ENCODE results near the gene KLHL17.
A peak's percentile ranks its signal among the peaks of the same experiment; 100 is the strongest.

The KLHL17 gene

DNA sequence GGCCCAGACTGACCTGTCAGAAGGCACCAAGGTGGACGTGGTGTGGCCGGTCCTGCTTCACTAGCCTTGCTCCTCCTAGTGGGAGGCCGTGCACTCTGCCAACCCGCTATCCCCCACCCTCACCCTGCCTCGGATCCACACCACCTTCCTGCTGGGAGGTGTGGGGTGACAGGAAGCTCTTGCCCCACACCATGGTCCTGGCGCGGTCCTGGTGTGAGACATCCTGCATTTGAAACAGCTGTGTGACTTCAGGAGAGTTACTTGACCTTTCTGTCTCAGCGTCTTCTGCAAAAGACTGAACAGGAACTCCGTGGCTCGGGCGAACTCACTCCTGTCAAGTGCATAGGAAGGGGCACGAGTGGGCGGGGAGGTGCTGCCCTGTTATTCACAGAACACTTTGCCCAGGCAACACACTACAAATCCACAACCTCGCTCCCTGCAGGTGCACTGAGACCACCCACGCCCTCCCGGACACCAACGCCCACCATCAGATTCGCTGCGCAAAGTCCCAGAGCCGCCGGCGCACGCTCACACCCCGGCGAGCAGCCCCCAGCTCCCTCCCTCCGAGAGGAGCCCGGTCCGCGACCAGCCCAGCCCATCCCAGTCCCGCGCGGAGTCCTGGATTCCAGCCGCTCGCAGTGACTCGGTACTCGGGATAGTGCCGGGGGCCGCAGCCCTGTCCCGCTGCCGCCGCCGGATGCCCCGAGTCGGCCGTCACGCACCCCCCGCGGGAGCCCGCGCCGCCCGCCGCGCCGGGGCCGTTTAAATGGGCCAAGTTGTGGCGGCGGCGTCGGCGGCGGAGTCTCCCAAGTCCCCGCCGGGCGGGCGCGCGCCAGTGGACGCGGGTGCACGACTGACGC, 37.0 kb upstream of the KLHL17 start, which contains the start of gene SAMD11:
SAMD11 (plus strand) TSS at position 793 of the 860 bp plus-strand sequence. CDS start 509 bp downstream, outside the sequence.
- DNase-seq = peak; percentile 68

DNA sequence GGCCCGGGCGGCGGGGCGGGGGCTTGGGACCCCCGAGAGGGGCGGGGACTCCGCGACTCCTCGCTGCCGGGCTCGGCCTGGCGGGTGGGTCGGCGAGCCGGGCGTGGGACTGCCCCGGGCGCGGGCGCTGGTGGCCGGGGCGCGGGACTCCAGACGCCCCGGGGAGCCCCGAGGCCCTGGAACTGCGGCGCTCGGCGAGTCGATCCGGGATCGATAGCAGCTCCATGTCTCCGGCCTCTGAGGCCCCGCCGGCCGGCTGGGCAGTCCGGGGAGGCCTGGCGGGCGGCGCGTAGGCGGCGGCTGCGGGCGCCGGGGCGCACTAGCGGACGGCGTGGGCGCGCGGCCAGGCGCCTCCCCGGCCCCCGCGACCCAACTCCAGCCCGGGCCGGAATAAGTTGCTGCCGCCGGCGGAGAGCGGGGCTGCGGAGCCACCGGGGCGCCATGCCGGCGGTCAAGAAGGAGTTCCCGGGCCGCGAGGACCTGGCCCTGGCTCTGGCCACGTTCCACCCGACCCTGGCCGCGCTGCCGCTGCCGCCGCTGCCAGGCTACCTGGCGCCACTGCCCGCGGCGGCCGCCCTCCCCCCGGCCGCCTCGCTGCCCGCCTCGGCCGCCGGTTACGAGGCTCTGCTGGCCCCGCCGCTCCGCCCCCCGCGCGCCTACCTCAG, 36.3 kb upstream of the KLHL17 start:
- no peak for DNase-seq

DNA sequence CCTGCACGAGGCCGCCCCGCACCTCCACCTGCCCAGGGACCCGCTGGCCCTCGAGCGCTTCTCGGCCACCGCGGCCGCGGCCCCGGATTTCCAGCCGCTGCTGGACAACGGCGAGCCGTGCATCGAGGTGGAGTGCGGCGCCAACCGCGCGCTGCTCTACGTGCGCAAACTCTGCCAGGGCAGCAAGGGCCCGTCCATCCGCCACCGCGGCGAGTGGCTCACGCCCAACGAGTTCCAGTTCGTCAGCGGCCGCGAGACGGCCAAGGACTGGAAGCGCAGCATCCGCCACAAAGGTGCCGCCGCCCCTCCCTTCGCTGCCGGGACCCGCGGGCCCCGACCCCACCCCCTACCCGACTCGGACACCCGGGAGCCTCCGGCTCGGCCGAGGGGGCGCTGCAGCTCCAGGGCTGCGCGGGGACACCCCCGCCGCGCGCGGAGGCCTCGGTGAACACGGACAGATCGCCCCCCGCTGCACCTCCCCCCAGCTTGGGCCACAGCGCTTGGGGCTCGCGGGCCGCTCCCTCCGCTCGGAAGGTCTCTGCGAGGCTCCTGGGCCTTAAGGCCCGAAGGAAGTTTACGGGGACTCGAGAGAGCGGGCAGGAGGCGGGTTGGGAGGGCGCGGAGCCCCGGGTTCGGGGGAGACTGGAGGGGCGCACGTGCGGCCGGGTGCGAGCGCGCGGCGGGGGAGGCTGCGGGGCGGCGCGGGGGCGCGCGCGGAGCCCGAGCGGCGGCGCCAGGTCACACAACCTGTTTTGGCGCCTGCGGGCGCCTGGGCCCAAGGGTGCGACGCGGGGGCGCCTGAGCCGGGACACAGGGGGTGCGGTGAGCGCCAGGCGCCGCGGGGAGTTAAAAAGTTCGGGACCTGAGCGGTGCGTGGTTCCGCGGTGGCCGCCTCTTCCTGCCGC, 35.5 kb upstream of the KLHL17 start:
- DNase-seq = no peak

DNA sequence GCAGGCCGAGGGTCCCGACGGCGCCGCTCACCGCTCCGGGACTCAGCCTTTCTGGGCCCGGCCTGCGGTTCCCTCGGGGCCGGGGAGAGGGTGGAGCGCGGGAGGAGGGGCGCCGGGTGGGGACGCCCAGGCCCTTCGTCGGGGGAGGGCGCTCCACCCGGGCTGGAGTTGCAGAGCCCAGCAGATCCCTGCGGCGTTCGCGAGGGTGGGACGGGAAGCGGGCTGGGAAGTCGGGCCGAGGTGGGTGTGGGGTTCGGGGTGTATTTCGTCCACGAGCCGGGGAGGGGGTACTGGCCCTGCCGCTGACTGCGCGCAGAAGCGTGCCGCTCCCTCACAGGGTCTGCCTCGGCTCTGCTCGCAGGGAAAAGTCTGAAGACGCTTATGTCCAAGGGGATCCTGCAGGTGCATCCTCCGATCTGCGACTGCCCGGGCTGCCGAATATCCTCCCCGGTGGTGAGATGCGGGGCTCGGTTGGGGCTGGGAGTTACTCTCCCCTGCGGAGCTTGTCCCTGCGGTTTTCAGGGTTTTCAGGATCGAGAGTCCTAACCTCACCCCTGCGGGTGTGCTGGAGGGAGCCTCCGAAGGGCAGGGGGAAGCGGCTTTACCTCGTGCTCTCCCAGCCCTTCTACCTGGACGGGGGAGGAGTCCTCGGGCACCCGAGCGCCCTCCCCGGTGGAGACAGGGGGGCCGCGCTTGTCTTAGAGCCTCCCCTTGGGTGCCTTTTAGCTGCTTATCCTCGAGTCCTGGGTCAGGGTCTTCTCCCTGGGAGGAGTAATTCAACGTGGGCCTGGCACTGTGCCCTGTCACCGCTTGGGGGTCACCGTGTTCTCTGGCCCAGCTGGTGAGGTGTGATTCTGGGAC, 34.6 kb upstream of the KLHL17 start:
- no peak for DNase-seq

DNA sequence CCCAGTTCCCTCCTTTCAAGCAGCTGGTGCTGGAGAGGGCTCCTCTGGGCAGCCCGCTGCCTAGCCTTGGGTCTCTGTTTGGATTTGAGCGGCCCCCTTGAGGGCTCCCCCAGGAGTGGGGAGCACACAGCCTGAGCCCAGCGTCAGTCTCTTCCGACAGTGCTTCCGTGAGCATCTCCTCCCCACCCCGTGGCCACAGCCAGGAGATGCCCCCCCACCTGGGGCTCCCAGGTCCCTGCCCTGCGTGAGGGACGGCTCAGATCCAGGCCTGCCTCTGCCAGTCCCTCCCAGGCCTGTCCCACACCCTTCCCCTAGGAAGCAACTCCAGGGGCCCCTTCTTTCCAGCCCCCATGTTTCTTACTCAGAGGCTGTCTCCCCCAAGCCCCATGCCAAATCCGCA, 33.1 kb upstream of the KLHL17 start:
- no peak for DNase-seq

DNA sequence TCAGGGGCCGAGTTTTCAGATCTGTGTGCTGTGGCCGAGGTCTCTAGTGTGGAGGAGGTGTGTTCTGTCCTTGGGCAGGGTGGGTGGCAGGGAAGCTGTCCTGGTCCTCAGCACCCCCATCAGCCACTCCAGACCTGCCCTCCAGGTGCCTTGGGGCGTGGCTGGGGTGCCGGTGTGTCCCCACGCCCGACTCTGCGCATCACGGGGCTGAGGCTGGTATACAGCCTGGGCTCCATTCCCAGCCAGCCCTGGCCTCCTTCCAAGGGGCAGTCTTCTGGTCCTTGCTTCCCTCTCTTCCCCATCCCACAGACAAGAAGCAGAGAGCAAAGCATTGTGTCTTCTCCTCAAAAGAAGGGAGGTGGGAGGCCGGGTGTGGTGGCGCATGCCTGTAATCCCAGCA, 32.6 kb upstream of the KLHL17 start:
- no peak for DNase-seq

DNA sequence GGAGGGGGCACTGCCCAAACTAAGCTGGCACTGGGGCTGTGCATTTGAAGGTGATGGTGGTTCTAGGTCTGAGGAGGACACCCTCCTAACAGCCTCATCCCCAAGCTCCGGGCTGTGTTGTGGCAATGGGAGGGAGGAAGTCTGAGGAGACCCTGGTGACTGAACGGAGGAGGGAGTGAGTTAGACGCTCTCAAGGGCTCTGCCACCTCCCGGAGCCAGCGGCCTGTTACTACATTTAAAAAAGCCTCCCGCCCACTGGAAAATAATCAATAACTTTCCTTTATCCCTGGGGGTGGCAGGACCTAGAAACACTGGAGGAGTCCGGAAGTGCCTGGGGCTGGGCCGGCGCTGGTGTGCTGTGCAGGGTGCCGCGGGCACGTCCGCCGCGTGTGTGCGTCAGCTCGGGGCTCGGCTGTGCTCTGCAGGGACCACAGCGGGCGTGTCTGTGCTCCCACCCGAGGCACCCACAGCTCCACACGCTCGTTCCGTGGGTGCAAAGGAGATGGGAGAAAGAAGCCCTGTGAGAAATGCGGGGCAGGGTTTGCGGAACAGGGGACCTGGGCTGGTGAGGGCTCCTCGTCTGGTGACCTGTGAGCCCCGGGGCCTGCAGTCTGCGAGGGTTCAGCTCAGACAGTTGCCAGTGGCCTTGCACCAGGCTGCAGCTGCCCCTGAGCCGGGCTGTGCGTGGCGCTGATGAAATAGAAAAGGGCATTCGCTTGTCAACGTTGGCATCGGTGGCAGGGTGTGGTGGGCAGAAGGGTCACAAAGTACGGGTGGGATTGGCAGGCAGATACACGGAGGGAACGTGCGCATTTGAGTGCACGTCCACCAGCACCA, 31.3 kb upstream of the KLHL17 start:
- DNase-seq = no peak

DNA sequence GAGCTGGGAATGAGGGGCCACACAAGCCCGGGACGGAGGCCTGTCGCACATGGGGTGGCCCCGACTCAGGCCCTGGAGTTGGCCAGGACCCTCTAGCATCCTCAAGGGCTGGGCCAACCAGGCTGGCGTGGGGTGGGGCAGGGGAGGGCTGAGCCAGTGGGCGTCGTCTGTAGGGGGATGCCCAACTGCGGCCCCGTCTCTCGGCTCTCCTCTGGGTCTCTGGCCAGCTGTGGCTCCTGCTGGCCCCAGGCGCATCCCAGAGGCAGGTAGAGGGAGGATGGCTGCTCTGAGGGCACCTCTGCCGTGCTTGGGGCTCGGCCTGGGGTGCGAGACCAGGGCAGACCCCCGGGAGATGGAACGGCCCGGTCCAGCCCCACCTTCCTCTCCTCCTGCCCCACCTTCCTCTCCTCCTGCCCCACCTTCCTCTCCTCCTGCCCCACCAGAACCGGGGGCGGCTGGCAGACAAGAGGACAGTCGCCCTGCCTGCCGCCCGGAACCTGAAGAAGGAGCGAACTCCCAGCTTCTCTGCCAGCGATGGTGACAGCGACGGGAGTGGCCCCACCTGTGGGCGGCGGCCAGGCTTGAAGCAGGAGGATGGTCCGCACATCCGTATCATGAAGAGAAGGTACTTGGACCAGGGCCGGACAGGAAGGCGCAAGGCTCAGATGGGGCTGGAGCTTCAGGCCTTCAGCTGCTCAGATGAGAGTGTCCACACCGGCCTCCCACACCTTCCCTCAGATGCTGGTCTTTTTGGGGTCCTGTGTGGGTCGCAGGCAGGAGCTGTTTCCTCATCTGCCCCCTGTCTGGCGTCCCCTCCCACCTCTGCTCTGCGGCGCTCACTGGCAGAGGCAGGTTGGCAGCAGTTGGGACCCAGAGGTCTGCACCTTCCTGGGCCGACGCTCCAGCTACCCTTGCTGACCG, 30.4 kb upstream of the KLHL17 start:
- DNase-seq = no peak

DNA sequence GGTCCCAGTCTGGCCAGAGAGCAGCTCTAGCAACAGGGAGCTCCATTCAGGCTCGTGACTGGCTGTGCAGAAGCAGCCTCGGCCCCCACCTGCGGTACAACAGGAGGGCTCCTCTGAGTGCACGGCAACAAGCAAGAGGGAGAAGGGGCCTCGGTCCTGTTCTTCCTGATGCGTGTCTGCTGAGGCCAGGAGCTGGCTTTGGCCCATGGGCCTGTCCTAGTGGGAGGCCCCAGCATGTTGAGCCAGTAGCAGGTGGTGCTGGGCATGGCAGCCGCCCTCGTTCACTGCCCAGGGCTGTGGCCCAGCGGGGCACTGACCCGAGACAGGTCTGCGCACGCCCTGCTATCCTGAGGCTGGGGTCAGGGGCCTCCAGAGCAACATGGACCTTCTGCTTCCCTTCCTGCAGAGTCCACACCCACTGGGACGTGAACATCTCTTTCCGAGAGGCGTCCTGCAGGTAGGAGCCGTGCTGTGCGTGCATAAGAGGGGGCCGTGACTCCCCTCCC, 29.7 kb upstream of the KLHL17 start:
- DNase-seq = no peak

DNA sequence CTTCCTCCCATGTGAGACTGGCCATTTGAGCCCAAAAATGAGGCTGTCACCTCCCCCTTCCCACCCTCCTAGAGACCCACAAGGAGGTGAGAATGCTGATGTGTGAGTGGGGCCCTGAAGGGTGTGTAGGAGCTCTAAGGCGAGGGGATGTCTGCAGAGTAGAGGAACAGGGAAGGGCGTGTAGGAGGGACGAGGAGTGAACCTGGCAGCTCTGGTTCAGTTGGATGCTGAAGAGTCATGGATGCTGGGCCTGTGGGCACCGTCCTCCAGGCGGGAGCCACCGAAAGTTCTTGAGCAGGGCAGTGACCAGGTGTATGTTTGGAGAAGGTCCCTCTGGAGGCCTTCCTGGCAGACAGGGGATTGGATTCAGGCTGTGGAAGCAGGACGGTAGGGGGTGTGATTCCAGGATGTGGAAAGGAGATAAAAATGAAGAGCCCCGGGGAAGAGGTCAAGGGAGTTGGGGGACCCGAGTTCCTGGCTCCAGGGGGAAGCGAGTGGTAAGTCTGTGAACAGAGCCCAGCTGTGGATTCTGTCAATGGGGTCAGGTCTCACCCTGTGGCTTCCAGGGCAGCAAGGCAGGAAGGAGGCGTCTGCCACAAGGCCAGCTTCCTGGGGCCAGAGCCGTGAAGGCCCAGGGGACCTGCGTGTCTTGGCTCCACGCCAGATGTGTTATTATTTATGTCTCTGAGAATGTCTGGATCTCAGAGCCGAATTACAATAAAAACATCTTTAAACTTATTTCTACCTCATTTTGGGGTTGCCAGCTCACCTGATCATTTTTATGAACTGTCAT, 28.8 kb upstream of the KLHL17 start:
- no peak for DNase-seq

DNA sequence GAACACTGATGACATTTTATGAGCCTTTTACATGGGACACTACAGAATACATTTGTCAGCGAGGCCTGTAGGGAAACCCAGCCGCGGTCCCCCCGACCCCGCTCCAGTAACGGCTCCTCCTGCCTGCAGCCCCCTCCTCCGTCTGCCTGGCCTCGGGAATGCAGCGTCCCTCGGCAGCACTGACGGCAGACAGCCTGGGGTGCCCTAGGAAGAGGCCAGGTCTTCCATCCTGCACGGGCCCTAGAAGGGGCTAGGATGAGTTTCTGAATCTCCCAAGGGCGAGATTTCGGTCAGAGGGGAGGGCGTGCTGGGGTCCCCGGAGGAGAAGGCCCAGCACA, 28.2 kb upstream of the KLHL17 start:
- DNase-seq = no peak

DNA sequence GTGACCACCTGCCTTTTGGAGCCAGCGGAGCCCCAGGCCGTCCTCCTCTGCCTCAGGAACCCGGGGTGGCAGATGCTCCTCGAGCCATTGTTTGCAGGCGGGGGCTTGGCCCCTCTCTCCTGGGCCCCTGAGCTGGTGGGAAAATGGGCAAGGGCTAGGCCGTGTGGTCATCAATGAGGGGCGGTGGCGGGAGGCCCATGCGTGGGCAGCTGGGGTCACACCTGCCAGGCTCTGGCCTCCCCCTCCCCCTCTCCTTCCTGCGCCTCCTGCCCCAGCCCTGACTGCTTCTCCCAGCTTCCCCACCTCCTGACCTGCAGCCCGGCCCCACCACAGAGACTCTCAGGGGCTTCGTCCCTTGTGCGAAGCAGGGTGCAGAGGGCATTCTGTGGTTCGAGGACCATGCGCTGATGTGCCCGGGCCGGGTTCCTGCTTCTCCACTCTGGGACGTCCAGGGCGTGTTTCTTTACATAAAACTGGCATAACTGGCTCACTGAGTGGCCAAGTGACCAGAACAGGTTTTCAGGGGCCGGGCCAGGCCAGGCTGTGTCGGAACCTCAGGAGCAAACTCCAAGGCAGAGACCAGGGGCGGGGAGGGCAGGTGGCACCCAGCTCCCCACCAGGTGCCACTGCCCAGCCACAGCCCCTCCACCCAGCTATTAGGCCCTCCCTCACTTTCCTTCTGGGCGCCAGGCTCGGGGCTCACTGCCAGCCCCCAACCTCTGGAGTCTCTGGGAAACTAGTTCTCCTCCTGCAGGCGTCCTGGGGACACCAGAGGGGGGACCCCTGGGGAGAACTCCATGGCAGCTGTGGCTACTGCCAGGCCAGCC, 27.4 kb upstream of the KLHL17 start:
- DNase-seq = no peak

DNA sequence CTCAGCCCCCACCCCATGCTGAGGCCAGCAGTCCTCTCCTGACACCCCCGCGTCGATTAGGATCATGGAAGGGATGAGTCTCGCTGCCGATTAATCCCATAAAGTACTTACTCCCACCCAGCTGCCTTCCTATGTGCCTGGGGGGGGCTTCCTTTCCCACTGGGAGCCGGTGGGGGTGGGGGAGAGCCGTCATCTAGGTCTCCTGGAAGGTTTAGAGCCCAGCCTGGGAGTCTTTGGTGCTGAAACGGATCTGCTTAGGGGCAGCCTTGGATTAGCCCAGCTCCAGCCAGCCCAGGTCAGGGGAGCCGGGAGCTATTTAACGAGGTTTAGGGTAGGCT, 26.8 kb upstream of the KLHL17 start:
- no peak for DNase-seq

DNA sequence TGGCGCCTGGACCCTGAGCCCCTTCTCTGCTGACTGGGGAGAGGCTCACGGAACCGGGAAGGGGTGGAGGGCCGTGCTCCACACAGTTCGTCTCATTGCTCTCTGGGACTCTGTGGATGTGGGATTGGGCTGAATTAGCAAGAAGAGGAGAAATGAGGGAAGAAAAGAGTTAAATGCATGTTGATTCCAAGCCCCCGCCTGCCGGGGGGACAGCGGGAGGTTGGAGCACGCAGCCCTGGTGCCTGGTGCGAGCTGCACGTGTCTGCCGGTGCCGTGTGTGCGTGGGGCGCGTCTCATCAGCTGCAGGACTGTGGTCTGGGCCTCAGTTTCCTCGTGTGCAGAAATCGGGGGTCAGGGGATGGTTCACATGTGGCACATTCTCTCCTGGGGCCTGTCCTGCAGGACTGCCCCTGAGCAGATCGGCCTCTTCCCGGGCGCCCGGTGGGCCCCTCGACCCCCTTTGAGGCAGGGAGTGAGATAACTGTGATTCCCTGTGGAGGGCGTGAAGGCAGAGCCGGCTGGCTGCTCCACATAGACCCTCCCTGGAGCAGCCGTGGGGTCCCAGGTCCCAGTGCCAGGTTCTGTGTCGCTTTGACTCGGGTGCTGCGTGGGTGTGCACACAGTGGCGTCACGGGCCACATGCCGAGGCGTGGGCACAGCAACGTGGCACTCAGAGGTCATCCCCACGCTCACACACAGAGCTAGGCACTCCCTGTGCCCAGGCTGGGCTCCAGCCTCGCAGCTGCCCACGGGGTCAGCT, 25.2 kb upstream of the KLHL17 start:
- no peak for DNase-seq

DNA sequence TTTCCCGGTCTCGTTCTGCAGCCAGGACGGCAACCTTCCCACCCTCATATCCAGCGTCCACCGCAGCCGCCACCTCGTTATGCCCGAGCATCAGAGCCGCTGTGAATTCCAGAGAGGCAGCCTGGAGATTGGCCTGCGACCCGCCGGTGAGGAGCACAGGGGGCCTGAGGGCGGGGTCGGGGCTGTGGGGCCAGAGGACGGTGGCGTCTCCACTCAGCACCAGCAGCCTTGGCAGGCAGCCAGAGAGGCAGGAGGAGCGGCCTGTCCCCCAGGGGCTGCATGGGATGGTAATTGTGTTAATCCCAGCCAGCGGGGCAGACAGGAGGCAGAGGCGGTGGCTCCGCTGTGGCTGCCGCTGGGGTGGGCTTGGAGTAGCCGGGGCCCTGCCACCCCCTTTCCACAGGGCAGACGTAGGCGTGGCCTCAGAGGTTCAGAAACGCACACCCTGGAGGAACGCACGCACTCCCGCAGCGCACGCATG, 24.6 kb upstream of the KLHL17 start:
- DNase-seq = no peak

DNA sequence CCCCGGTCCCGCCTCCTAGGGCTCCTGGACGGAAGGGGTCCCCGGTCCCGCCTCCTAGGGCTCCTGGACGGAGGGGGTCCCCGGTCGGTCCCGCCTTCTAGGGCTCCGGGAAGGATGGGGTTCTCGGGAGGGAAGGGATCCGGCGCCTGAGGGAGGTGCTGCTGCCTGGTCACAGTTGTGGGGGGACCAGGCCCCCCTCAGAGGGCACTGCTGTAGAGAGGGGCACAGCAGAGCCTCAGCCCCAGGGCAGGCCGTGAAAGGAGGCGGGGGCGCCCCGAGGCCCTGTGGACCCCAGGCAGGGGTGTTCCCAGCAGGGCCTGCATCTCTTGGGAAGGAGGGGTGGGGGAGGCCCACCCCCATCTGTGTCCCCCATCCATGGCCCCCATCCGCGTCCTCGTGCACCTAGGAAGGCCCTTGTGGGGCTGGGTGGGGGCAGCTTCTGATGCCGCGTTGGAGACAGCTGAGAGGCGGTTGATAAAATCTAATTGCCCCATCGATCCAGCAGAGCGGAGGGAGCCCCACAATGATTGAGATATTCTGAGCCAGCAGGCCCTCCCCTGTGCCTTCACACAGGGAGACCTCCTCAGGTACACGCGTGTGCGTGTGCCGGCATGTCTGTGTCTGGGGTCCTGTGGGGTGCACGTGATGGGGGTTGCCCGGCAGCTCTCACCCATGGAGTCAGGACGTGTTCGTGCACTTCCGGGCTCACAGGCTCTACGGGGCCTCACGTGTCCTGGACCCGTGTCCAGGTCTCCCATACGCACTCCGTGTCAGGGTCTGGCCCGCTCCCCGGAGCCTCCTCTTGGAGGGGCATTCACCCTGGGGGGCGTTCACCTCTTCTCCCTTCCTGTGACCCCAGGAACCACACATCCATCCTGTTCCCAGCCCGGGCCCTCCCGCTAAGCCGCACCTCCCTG, 23.8 kb upstream of the KLHL17 start:
- no peak for DNase-seq
